ENCODE measurements around the gene TWIST1.

- no peak for TF ChIP-seq CTCF (IDR thresholded peaks at IDR 0.05)
- no peak for TF ChIP-seq POLR2A (IDR thresholded peaks at IDR 0.05)
Observed at GRCh38 chr7:19066170-19066569, 51.3 kb downstream of the TWIST1 start.
